Right atrium auricular region (tissue), 2 donors: Measurements from ENCODE around the gene BLOC1S1. TPM values are rescaled to one million over a fixed set of nuclear protein-coding genes. Genes with fewer than 3 reads are reported as not detected.

ENCODE experiments used
- DNase-seq: peaks from one replicate; pipeline ENCODE4 v3.0.0-alpha.2; 2019; ENCODE audit warnings: low spot score
- H3K27ac ChIP-seq, 2 donors: fragments of 200-600 bp; sonication (generic); 1 replicate in 1 of 2; 2 replicates in 1 of 2; pipeline ENCODE4 v1.5.1; 2016 to 2019
- H3K27me3 ChIP-seq, 2 donors: fragments of 200-600 bp; sonication (generic); one replicate each; pipeline versions ENCODE4 v1.5.1 to v1.6.0; 2017 to 2019
- H3K36me3 ChIP-seq: fragments of 200-600 bp; sonication (generic); one replicate; pipeline ENCODE4 v1.5.1; 2016
- H3K4me1 ChIP-seq, 2 donors: fragments of 200-600 bp; sonication (generic); one replicate each; pipeline versions ENCODE4 v1.5.1 to v1.6.0; 2017 to 2019
- H3K4me3 ChIP-seq, 2 donors: fragments of 200-600 bp; sonication (generic); 1 replicate in 1 of 2; 2 replicates in 1 of 2; pipeline ENCODE4 v1.5.1; 2017 to 2019; ENCODE audit warnings: mild to moderate bottlenecking in 1 of 2, moderate library complexity in 1 of 2
- H3K9me3 ChIP-seq, 2 donors: fragments of 200-600 bp; sonication (generic); one replicate each; pipeline ENCODE4 v1.5.1; 2019
- CTCF ChIP-seq, 2 donors: fragments of 200-600 bp; sonication (generic); IDR thresholded peaks; one replicate each; pipeline ENCODE4 v1.5.1; 2019; ENCODE audit warnings: antibody characterized with exemption in 2 of 2
- total RNA-seq, 2 donors: library from RNA; depleted of rRNA; stranded (reverse); fragments of >200 nt; gene quantifications; one replicate each; pipeline ENCODE4 v1.1.0, GENCODE V29; 2016

BLOC1S1 gene
- total RNA-seq, 2 donors from 2014 or later: 177 to 187 TPM

GRCh38 chr12:55699471-55700055, 16.3 kb upstream of the BLOC1S1 start:
- no peak overlapping the region for H3K4me3 ChIP-seq
- H3K9me3 ChIP-seq: no peaks in the 10 kb centered on the region
- no peak for DNase-seq
- no peaks in the 10 kb centered on the region for H3K27me3 ChIP-seq
- no peak for TF ChIP-seq CTCF (IDR thresholded peaks at IDR 0.05)
- H3K4me1 ChIP-seq: peaks cover 0 to 42% of the 10 kb centered on the region in 2 donors
- peaks cover 73% of the 10 kb centered on the region for H3K36me3 ChIP-seq
- H3K27ac ChIP-seq: peak overlapping the region; percentile 33 to 63

- peaks cover 64% of the 10 kb centered on the region for H3K36me3 ChIP-seq
- peaks cover 0 to 42% of the 10 kb centered on the region in 2 donors for H3K4me1 ChIP-seq
Observed at GRCh38 chr12:55700255-55701018, 15.4 kb upstream of the BLOC1S1 start.

GRCh38 chr12:55702861-55703260, 13.0 kb upstream of the BLOC1S1 start:
- Histone ChIP-seq H3K4me3 (peak overlapping the region in 1 of 2 donors; percentile 75), H3K9me3 (no peaks in the 10 kb centered on the region), H3K4me1 (peaks cover 0 to 57% of the 10 kb centered on the region in 2 donors), H3K36me3 (peaks cover 40% of the 10 kb centered on the region), H3K27ac (peak overlapping the region; percentile 86 to 91), H3K27me3 (no peaks in the 10 kb centered on the region)
- no peak for DNase-seq
- no peak for TF ChIP-seq CTCF (IDR thresholded peaks at IDR 0.05)

More at GRCh38 chr12:55700255-55701018, 15.4 kb upstream of the BLOC1S1 start:
- Histone ChIP-seq H3K4me3 (no peak overlapping the region), H3K9me3 (no peaks in the 10 kb centered on the region), H3K27ac (peak overlapping the region; percentile 10 to 63), H3K27me3 (no peaks in the 10 kb centered on the region)
- no peak for TF ChIP-seq CTCF (IDR thresholded peaks at IDR 0.05)
- DNase-seq: no peak

GRCh38 chr12:55703288-55703687, 12.6 kb upstream of the BLOC1S1 start:
- H3K9me3 ChIP-seq: no peaks in the 10 kb centered on the region
- peaks cover 35% of the 10 kb centered on the region for H3K36me3 ChIP-seq
- TF ChIP-seq CTCF (IDR thresholded peaks at IDR 0.05): no peak
- peak overlapping the region; percentile 75 to 81 for H3K4me3 ChIP-seq
- H3K27me3 ChIP-seq: no peaks in the 10 kb centered on the region
- H3K4me1 ChIP-seq: peaks cover 0 to 62% of the 10 kb centered on the region in 2 donors
- peak overlapping the region; percentile 86 to 91 for H3K27ac ChIP-seq
- DNase-seq: no peak

GRCh38 chr12:55703901-55704761, 11.7 kb upstream of the BLOC1S1 start:
- peaks cover 27% of the 10 kb centered on the region for H3K36me3 ChIP-seq
- H3K9me3 ChIP-seq: no peaks in the 10 kb centered on the region
- H3K4me3 ChIP-seq: peak overlapping the region; percentile 75 to 81
- peak overlapping the region; percentile 86 to 91 for H3K27ac ChIP-seq
- TF ChIP-seq CTCF (IDR thresholded peaks at IDR 0.05): no peak
- no peak for DNase-seq
- H3K27me3 ChIP-seq: no peaks in the 10 kb centered on the region
- peaks cover 0 to 70% of the 10 kb centered on the region in 2 donors for H3K4me1 ChIP-seq
